Stimulated activated CD4-positive, alpha-beta T cell treated with anti-CD3 and anti-CD28 coated beads, Interleukin-2, amount 100 ng/mL, for 24 hours (primary cell): Measurements from ENCODE around the gene KLHDC7B.

Experiments
- DNase-seq, 2 donors: peaks; one replicate each; pipeline ENCODE4 v3.0.0-alpha.2; 2020

KLHDC7B gene

GRCh38 chr22:50600538-50600937, 54.8 kb downstream of the KLHDC7B start, which contains the start of gene MAPK8IP2:
MAPK8IP2 (plus strand) TSS chr22:50600793; CDS start chr22:50600819, 26 bp downstream.
- DNase-seq, result peak in 1 of 2 donors; percentile 14
